ENCODE data around the gene BRMS1.

BRMS1 gene

DNA sequence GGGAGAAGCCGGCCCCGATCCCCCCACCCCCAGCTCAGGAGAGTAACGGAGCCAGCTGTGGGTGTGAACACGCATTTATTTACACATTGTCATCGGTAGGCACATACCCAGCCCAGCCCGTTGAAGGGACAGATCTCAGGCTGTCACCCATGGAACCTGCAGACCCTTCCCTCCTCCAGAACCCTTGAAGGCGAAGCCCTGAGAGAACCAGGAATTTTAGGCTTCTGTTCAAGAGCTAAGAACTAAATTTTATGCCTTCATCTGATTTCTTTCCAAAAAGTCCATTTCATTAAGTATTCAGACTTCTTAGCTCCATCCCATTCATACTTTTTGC, 379 bp upstream of the BRMS1 start:
- in situ Hi-C loops (cut with HindIII; ENCODE audit: low sequenced_read_pairs) = no loop called here
- TF ChIP-seq, protein P1, sequence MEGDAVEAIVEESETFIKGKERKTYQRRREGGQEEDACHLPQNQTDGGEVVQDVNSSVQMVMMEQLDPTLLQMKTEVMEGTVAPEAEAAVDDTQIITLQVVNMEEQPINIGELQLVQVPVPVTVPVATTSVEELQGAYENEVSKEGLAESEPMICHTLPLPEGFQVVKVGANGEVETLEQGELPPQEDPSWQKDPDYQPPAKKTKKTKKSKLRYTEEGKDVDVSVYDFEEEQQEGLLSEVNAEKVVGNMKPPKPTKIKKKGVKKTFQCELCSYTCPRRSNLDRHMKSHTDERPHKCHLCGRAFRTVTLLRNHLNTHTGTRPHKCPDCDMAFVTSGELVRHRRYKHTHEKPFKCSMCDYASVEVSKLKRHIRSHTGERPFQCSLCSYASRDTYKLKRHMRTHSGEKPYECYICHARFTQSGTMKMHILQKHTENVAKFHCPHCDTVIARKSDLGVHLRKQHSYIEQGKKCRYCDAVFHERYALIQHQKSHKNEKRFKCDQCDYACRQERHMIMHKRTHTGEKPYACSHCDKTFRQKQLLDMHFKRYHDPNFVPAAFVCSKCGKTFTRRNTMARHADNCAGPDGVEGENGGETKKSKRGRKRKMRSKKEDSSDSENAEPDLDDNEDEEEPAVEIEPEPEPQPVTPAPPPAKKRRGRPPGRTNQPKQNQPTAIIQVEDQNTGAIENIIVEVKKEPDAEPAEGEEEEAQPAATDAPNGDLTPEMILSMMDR (IDR thresholded peaks at IDR 0.05; ENCODE audit: low read depth, low read length, missing control alignments) = no peak
- peak overlapping the region; percentile 70 for H3K4me3 ChIP-seq (ENCODE audit: low read depth, low read length)
- no peak for DNase-seq (ENCODE audit: low read depth)

DNA sequence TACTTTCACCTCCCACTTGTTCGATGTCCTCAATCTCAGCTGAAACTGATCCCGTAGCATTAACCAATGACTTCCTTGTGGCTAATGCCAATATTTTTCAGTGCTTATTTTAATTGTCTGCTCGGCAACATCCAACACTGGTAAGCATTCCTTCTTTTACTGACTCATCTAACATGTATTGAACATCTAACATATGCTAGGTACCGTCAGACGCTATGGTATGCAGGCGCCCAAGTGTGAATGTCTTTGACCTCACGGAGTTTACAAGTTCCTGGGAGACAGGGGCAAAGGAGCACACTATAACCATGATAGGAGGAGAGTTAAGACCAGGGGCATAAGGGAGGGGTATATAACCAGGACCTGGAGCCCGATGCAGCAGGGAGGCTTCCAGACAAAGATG, 1.7 kb downstream of the BRMS1 start:
- DNase-seq (ENCODE audit: low read depth) = no peak
- TF ChIP-seq, protein P1 (IDR thresholded peaks at IDR 0.05; ENCODE audit: low read depth, low read length, missing control alignments) = no peak
- in situ Hi-C loops (cut with HindIII; ENCODE audit: low sequenced_read_pairs) = no loop called here
- H3K4me3 ChIP-seq (ENCODE audit: low read depth, low read length) = no peak overlapping the region

DNA sequence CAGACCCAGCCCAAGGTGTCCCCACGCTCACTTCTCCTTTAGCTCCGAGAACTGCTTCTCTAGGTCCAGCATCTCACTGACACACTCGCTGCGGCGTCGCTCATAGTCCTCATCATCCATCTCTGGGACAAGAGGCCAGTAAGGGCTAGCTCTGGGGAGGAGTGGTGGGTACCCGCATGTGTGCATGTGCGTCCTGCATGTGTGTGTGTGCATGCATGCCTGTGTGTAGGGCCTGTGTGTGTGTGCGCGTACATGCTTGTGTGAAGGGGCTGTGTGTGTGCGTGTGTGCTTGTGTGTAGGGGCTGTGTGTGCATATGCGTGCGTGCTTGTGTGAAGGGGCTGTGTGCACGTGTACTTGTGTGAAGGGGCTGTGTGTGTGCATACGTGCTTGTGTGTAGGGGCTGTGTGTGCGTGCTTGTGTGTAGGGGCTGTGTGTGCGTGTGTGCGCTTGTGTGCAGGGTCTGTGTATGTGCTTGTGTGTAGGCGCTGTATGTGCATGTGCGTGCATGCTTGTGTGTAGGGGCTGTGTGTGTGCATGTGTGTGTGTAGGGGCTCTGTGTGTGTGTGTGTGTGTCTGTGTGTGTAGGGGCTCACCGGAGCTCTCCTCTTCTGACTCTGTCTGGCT, 3.3 kb downstream of the BRMS1 start:
- TF ChIP-seq, protein P1 (IDR thresholded peaks at IDR 0.05; ENCODE audit: low read depth, low read length, missing control alignments) = no peak
- in situ Hi-C loops (cut with HindIII; ENCODE audit: low sequenced_read_pairs) = no loop called here
- DNase-seq (ENCODE audit: low read depth) = no peak
- no peak overlapping the region for H3K4me3 ChIP-seq (ENCODE audit: low read depth, low read length)

DNA sequence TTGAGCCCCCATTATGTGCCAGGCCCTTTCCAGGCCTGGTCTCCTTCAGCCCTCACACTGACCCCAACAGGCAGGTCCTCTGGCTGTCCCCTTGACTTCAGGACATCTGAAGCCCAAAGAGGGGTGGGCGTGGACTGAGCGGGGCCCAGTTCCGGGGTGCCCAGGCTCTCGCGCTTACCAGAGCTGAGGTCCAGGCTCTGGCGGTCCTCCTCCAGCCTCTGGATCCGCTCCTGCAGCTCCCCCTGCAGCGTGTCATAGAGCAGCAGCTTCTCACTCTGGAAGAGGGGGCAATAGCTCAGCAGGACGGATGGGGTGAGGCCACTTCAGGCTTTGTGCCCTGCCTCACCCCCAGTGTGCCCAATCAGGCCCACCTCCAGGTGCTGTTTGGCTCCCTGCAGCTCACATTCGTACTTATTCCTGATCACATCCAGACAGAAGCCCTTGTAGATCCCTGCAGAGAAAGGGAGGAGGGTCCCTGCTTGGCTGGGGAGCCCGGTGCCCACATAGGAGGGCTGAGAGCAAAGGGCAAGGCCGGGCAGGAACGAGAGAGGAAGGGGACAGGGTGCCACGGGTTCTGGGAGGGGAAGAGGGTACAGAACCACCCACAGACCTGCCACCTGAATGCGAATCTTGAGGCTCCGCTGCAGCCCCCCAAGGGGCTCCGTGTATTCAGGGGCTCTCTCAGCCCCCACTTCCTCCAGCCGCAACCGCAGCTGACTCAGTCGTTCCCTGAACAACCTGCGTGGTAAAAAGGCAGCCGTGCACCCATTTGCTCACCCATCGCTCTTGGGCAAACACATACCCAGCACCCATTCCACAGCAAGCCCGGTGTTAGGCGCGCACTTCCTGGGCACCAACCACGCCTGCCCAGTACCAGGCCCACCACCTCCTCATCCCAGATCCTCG, 4.1 kb downstream of the BRMS1 start:
- in situ Hi-C loops (cut with HindIII; ENCODE audit: low sequenced_read_pairs) = no loop called here
- H3K4me3 ChIP-seq (ENCODE audit: low read depth, low read length) = no peak overlapping the region
- DNase-seq (ENCODE audit: low read depth) = no peak
- TF ChIP-seq, protein P1 (IDR thresholded peaks at IDR 0.05; ENCODE audit: low read depth, low read length, missing control alignments) = no peak

DNA sequence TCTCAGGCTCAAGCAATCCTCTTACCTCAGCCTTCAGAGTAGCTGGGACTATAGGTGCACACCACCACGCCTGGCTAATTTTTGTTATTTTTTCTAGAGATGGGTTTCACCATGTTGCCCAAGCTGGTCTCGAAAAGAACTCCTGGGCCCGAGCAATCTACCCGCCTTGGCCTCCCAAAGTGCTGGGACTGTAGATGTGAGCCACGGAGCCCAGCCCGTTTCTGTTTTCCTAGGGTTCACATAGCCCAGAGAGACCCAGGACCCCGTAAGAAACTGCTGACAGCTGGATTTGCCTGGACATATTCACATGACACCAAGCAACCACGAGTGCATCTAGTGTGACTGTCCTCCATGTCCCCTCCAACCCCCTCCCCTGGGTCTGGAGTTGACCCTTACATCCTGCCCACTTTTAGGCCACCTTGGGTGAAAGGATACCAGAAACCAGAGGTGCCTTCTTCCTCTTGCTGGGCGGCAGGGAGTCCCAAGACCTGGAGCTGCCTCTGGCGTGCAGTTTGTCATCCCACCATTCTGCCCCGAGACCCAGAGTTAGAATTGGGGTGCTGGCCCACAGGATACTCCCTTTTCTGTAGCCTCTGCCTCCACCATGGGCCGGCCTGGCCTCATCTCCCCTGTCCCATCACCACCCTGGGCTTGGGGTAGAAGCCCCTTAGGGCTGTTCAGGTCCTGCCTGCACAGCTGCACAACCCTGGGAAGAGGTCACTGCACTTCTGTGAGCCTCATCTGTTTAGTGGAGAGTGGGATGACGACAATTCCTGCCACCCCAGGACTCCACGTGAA, 5.0 kb downstream of the BRMS1 start:
- DNase-seq (ENCODE audit: low read depth) = no peak
- TF ChIP-seq, protein P1 (IDR thresholded peaks at IDR 0.05; ENCODE audit: low read depth, low read length, missing control alignments) = no peak
- H3K4me3 ChIP-seq (ENCODE audit: low read depth, low read length) = no peak overlapping the region
- in situ Hi-C loops (cut with HindIII; ENCODE audit: low sequenced_read_pairs) = loop anchor here (10.0 kb wide), 1 partner anchor 65 kb away; the partner anchor contains the start of gene CNIH2

DNA sequence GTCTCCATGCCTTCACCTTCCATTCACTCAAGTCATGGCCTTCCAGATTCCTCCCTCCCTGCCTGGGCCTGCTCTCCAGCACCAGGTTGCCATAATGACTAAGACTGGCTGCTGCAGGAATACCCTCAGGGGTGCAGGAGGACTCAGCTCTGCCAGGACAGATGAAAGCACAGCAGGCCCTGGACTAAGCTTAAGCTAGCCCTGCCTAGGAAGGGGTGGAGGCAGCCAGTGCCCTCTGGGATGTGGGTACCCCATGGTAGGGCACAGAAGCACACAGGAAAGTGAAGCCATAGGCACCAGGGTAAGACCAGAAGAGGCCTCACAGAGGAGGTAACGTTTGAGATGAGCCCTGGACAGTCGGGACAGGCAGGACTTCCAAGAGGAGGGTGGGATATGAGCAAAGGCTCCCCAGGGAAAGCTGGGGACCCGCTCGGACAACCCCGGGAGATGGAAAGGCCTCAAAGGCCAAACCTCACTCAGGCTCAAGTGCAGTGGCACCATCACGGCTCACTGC, 5.7 kb downstream of the BRMS1 start:
- DNase-seq (ENCODE audit: low read depth) = no peak
- in situ Hi-C loops (cut with HindIII; ENCODE audit: low sequenced_read_pairs) = loop anchor here (10.0 kb wide), 1 partner anchor 64 kb away; the partner anchor contains the start of gene CNIH2
- no peak overlapping the region for H3K4me3 ChIP-seq (ENCODE audit: low read depth, low read length)
- TF ChIP-seq, protein P1 (IDR thresholded peaks at IDR 0.05; ENCODE audit: low read depth, low read length, missing control alignments) = no peak
